Glutamatergic neuron (in vitro differentiated cells): ENCODE results near the gene C6orf163. TPM values are rescaled to one million over a fixed set of nuclear protein-coding genes. Genes with fewer than 3 reads are reported as not detected.

Experiments
- DNase-seq: peaks from one replicate; pipeline ENCODE4 v3.0.0; 2022
- H3K27ac Mint-ChIP-seq: one replicate; pipeline ENCODE4 v1.8.0; 2020; ENCODE audit warnings: mild to moderate bottlenecking, mixed read lengths, inconsistent platforms; ENCODE audit not compliant: unreplicated experiment
- H3K27me3 Mint-ChIP-seq: one replicate; pipeline ENCODE4 v1.8.0; 2020; ENCODE audit warnings: mild to moderate bottlenecking, moderate library complexity, mixed read lengths, inconsistent platforms; ENCODE audit not compliant: unreplicated experiment
- H3K36me3 Mint-ChIP-seq: one replicate; pipeline ENCODE4 v1.8.0; 2020; ENCODE audit warnings: mild to moderate bottlenecking, mixed read lengths, inconsistent platforms; ENCODE audit not compliant: unreplicated experiment
- H3K4me1 Mint-ChIP-seq: one replicate; pipeline ENCODE4 v1.8.0; 2020; ENCODE audit warnings: mild to moderate bottlenecking, low read depth, mixed read lengths, inconsistent platforms; ENCODE audit not compliant: unreplicated experiment
- H3K4me3 Mint-ChIP-seq: one replicate; pipeline ENCODE4 v1.8.0; 2020; ENCODE audit warnings: mild to moderate bottlenecking, mixed read lengths, inconsistent platforms; ENCODE audit not compliant: unreplicated experiment
- H3K9me3 Mint-ChIP-seq: one replicate; pipeline ENCODE4 v1.8.0; 2020; ENCODE audit warnings: mild to moderate bottlenecking, moderate library complexity, mixed read lengths, inconsistent platforms; ENCODE audit not compliant: unreplicated experiment
- total RNA-seq: library from RNA; stranded (reverse); fragmentation: NEBNext Ultra II Directional; extraction: Animal tissue kit (Norgen Biotek cat#: 25700); gene quantifications from one replicate; pipeline ENCODE4 v1.2.1, GENCODE V29; 2021; ENCODE audit not compliant: unreplicated experiment
- TF ChIP-seq, protein P1 (sequence below): fragments of 200-600 bp; sonication (generic); IDR thresholded peaks from one replicate; pipeline ENCODE4 v1.5.0; 2021; ENCODE audit not compliant: partially characterized antibody, unreplicated experiment

The C6orf163 gene
- total RNA-seq, 1 donor from 2014 or later = 8.2 TPM

DNA sequence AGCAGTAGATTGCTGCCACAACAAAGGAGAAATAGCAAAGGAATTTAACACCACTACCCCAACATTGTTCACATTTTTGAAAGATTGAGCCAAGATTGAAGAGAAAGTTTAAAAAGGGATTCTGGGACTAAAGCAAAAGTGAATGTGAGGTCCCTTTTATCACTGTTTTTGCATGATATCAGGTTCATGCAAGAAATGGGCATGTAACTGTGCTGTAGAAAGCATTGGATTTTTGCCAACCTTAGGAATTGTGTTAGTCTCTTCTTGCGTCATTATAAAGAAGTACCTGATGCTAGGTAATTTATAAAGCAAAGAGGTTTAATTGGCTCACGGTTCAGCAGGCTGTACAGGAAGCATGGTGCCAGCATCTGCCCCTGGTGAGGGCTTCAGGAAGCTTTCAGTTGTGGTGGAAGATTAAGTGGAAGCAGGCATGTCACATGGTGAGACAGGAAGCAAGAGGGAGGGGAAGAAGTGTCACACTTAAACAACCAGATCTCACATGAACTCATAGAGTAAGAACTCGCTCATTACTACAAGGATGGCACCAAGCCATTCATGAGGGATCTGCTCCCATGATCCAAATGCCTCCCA, 10.9 kb upstream of the C6orf163 start:
- peaks cover 5% of the 10 kb centered on the region for H3K36me3 Mint-ChIP-seq
- no peak overlapping the region for H3K27ac Mint-ChIP-seq
- H3K27me3 Mint-ChIP-seq = no peaks in the 10 kb centered on the region
- peaks cover 8% of the 10 kb centered on the region for H3K4me1 Mint-ChIP-seq
- DNase-seq = no peak
- H3K4me3 Mint-ChIP-seq = no peak overlapping the region
- TF ChIP-seq, protein P1, sequence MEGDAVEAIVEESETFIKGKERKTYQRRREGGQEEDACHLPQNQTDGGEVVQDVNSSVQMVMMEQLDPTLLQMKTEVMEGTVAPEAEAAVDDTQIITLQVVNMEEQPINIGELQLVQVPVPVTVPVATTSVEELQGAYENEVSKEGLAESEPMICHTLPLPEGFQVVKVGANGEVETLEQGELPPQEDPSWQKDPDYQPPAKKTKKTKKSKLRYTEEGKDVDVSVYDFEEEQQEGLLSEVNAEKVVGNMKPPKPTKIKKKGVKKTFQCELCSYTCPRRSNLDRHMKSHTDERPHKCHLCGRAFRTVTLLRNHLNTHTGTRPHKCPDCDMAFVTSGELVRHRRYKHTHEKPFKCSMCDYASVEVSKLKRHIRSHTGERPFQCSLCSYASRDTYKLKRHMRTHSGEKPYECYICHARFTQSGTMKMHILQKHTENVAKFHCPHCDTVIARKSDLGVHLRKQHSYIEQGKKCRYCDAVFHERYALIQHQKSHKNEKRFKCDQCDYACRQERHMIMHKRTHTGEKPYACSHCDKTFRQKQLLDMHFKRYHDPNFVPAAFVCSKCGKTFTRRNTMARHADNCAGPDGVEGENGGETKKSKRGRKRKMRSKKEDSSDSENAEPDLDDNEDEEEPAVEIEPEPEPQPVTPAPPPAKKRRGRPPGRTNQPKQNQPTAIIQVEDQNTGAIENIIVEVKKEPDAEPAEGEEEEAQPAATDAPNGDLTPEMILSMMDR = no peak
- peaks cover 3% of the 10 kb centered on the region for H3K9me3 Mint-ChIP-seq

DNA sequence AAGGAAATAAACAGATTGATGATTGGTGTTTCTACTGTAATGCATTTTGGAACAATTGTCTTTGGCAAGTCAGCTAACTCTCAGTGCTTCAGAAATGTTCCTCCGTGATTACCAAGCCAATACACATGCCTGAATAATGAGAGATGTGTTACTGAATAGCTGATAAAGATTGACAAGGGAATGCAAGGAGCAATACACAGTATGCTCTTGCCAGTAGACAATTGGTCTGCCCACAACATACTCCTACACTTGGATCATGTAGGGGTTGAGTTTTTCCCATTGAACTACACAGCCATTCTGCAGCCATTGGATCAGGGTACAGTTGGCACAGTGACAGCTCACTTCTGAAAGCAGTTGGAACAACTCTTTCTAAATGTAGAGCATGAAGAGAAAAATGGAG, 9.9 kb upstream of the C6orf163 start:
- H3K4me3 Mint-ChIP-seq = no peak overlapping the region
- H3K4me1 Mint-ChIP-seq = peaks cover 5% of the 10 kb centered on the region
- H3K36me3 Mint-ChIP-seq = no peaks in the 10 kb centered on the region
- no peaks in the 10 kb centered on the region for H3K27me3 Mint-ChIP-seq
- no peaks in the 10 kb centered on the region for H3K9me3 Mint-ChIP-seq
- no peak overlapping the region for H3K27ac Mint-ChIP-seq
- TF ChIP-seq, protein P1 = no peak
- no peak for DNase-seq

DNA sequence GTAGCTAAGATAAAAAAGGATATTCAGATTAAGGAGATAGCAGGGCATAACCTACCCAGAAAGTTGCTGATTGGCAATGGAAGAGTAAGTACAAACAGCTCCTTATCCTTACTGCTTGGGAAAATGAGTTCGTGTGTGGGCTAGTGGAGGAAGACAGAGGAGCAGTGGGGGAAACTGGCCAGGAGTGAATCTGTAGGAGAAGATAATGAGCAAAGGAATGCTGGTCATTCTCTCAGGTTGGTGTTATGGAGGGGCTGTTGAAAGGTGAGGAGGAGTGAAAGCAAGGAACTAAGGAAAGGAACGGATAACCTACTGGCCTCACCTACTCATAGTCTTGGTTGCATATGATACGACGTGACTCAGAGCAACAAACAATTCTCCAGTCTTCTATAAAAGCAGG, 8.2 kb upstream of the C6orf163 start:
- Mint-ChIP-seq H3K27ac (no peak overlapping the region), H3K4me1 (peaks cover 9% of the 10 kb centered on the region), H3K36me3 (no peaks in the 10 kb centered on the region), H3K27me3 (no peaks in the 10 kb centered on the region), H3K4me3 (no peak overlapping the region), H3K9me3 (no peaks in the 10 kb centered on the region)
- TF ChIP-seq, protein P1 = no peak
- no peak for DNase-seq

DNA sequence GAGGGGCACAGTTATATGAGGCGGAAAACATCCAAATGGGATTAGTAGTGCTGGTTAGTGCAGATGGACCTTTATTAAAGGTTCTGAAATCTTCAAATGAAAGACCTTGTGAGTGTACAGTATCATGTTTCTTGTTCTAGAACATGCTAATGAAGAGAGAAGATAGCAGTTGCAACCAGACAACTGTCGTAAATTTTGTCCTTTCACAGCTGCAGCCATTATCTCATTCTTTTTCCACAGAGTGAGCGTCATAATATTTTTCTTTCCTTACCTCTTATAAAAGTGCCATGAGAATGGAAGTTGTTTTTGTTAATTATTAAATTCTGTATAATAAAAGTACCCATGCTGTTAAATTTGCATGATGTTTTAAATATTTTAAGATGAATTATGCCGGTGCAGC, 4.4 kb upstream of the C6orf163 start:
- H3K27ac Mint-ChIP-seq = no peak overlapping the region
- H3K36me3 Mint-ChIP-seq = no peaks in the 10 kb centered on the region
- H3K27me3 Mint-ChIP-seq = peaks cover 1% of the 10 kb centered on the region
- H3K4me3 Mint-ChIP-seq = no peak overlapping the region
- TF ChIP-seq, protein P1 = no peak
- no peak for DNase-seq
- peaks cover 9% of the 10 kb centered on the region for H3K4me1 Mint-ChIP-seq
- peaks cover 2% of the 10 kb centered on the region for H3K9me3 Mint-ChIP-seq

DNA sequence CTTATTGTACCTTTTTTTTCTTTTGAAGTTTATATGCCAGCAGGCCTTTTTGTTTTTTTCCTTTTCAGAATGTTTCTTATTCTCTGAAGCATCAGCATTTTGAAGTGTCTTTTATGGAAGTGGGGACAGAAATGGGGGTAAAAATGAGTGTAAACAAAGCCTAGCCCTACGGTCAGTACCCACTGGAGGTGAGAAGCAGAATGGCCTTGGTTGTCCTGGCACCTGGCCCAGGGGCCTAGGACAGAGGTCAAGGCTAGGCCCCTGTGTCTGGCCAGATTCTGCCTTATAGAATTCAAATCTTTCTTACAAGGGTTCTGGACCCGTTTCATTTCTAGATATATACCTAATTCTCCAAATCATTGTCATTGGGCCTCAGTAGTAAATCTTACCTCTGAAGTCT, 3.5 kb upstream of the C6orf163 start:
- TF ChIP-seq, protein P1 = no peak
- peaks cover 2% of the 10 kb centered on the region for H3K9me3 Mint-ChIP-seq
- H3K27ac Mint-ChIP-seq = no peak overlapping the region
- H3K27me3 Mint-ChIP-seq = peaks cover 1% of the 10 kb centered on the region
- DNase-seq = no peak
- H3K4me1 Mint-ChIP-seq = peaks cover 9% of the 10 kb centered on the region
- H3K4me3 Mint-ChIP-seq = no peak overlapping the region
- H3K36me3 Mint-ChIP-seq = no peaks in the 10 kb centered on the region
